Left hindlimb (tissue), 1 donor: ENCODE data around the gene MRTFA.
"Not testable (repeated sequence)": the region's sequence is repeated elsewhere in the genome, so short reads cannot be mapped to it uniquely, and the experiment has no call there.

Source experiments
- DNase-seq: peaks from one replicate; pipeline ENCODE4 v3.0.0-alpha.2; 2018

MRTFA gene

GRCh38 chr22:40544758-40545157 lies 91.8 kb downstream of the MRTFA start:
- no peak for DNase-seq

- DNase-seq, result no peak
These were observed 93.5 kb downstream of the MRTFA start for GRCh38 chr22:40542821-40543540.

- no peak for DNase-seq
These were observed 95.2 kb downstream of the MRTFA start for GRCh38 chr22:40541300-40541699.

GRCh38 chr22:40540265-40540664 lies 96.3 kb downstream of the MRTFA start:
- DNase-seq, result no peak

GRCh38 chr22:40536149-40536548 lies 100.4 kb downstream of the MRTFA start:
- not testable (repeated sequence) for DNase-seq

GRCh38 chr22:40535642-40536041 lies 100.9 kb downstream of the MRTFA start:
- no peak for DNase-seq

GRCh38 chr22:40535189-40535512 lies 101.4 kb downstream of the MRTFA start:
- no peak for DNase-seq

- DNase-seq, result no peak
These were observed 101.9 kb downstream of the MRTFA start for GRCh38 chr22:40534379-40535188.

- no peak for DNase-seq
These were observed 102.7 kb downstream of the MRTFA start for GRCh38 chr22:40533712-40534378.

- DNase-seq, result no peak
These were observed 104.3 kb downstream of the MRTFA start for GRCh38 chr22:40531951-40532900.

- DNase-seq, result not testable (repeated sequence)
These were observed 106.1 kb downstream of the MRTFA start for GRCh38 chr22:40530391-40530790.

GRCh38 chr22:40529821-40530220 lies 106.7 kb downstream of the MRTFA start:
- DNase-seq, result no peak

- DNase-seq, result no peak
These were observed 109.6 kb downstream of the MRTFA start for GRCh38 chr22:40526960-40527359.

- DNase-seq, result peak; percentile 53
These were observed 111.2 kb downstream of the MRTFA start for GRCh38 chr22:40525250-40525884.

- no peak for DNase-seq
These were observed 111.9 kb downstream of the MRTFA start for GRCh38 chr22:40524392-40525249.

- no peak for DNase-seq
These were observed 114.4 kb downstream of the MRTFA start for GRCh38 chr22:40522141-40522540.

- no peak for DNase-seq
These were observed 115.5 kb downstream of the MRTFA start for GRCh38 chr22:40521046-40521445.

GRCh38 chr22:40520562-40520961 lies 116.0 kb downstream of the MRTFA start:
- no peak for DNase-seq

- no peak for DNase-seq
These were observed 116.6 kb downstream of the MRTFA start for GRCh38 chr22:40519948-40520331.

GRCh38 chr22:40519284-40519947 lies 117.1 kb downstream of the MRTFA start:
- no peak for DNase-seq

- DNase-seq, result no peak
These were observed 117.7 kb downstream of the MRTFA start for GRCh38 chr22:40518840-40519239.
